HG02884 (cell line): ENCODE data around the gene HSPG2.
"Not testable (repeated sequence)": the region's sequence is repeated elsewhere in the genome, so short reads cannot be mapped to it uniquely, and the experiment has no call there.

Source experiments
- ATAC-seq: cut with Tn5 transposase; IDR thresholded peaks from one replicate; pipeline ENCODE4 v1.9.1; 2021; ENCODE audit warnings: mild to moderate bottlenecking, moderate library complexity; ENCODE audit not compliant: unreplicated experiment

Gene HSPG2

DNA sequence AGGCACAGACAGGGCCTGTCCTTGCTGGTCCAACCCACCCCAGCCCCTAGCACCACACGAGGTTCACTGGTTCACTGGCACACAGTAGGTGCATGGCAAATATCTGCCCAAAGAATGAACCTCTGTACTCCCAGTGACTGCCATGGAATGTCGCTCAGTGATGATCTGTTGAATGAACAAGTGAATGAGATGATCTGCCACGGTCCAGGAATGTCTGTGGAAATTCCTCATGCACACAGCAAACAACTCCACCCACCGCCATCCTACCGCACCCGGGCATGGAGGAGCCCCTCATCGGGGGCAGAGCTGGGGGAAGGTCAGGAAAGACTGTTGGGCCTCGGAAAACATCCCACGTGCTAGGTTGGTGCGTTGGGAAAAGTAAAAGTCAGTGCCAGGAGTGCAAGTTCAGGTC lies 1.7 kb downstream of the HSPG2 start:
- no peak for ATAC-seq

DNA sequence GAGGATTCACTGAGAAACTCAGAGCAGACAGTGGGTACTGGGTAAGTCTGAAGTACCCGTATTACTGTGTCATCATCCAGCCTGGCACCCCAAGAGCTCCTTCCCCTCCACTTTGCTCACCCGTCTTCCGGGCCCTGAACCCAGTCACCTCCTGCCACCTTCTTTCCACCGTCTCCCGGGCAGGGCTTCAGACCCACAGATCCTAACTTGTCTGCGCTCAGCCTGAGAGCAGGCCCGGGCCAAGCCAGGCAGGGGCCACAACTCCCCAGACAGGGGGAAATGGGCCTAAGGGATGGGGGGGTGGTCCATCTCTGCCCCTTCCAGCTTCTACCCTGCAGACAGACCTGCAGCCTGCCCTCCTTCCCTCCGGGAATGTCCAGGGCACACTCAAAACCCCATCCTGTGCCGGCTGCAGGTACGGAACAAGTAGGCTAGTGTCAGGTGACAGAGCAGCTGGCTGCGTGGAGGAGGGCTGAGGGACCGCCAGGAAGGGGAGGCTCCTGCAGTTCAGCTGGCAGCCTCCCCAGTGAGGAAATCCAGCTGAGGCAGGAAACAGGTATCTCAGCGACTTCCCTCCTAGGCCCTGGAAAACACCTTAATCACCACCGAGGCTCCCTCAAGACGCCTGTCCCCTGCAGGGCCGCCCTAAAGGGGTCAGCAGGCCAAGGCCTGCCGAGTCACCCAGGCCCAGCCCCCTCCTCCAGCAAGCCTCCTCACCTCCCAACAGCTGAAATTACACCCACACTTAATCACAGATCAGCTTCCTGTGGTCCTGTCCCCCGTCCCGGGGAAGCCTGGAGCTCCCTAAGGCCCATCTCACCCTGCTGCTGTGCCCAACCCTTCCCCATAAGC lies 3.5 kb downstream of the HSPG2 start:
- no peak for ATAC-seq

DNA sequence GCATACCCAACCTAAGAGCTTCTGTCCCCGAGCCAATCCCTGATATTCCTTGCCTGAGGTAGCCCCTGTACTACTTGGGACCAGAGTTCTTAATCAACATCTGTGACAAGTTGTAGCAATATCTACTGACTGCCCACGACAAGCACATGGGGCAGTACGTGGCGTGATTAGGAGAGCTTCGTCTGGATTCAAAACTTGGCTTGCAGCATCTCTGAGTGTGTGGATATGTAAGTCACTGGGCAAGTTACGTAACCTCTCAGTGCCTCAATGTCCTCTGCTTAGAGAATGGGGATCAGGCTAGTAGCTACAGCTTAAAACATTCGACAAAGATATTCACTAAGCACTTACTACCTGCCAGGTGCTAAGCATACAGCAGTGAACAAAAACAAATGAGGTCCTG lies 5.0 kb downstream of the HSPG2 start:
- no peak for ATAC-seq

DNA sequence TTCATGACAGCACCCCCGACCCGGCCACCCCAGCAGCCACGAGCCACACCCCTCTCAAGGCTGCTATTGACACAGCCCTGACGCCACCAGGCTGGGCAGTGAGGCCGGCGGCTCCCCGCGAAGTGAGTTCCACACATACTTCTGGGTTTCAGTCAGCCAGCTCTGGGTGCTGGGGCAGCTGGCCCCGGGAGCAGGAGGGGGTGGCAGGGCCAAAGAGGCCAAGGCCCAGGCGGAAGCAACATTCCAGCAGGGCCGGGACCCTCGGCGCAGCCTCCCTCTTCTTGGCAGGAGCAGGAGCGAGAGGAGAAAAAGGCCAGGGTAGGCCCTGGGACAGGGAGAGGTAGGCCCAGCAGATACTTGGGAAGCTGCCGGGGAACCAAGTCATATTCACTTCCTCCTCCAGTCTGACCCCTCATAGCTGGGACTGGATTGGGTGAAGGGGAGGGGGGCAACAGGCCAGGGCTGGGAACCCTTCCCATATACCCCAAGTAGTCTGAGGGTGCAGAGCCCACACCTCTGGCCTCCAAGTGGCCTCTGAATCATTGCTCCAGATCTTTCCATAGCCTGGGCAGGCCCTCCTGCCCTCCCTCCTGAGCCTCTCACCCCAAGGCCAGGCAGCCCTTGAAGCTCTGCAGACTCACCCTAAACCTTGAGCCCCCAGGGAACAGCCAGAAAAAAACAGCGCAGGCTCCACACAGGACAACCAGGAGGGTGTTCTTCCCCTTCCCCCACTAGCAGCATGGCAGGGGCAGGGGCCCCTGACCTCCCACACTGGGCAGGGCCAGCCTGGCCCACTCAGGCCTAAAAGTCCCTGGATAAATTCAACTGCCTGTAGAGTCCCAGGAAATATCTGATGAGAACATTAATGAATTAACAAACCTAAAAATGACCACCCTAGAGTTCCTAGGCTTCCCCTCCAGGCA lies 5.7 kb downstream of the HSPG2 start:
- ATAC-seq: no peak

DNA sequence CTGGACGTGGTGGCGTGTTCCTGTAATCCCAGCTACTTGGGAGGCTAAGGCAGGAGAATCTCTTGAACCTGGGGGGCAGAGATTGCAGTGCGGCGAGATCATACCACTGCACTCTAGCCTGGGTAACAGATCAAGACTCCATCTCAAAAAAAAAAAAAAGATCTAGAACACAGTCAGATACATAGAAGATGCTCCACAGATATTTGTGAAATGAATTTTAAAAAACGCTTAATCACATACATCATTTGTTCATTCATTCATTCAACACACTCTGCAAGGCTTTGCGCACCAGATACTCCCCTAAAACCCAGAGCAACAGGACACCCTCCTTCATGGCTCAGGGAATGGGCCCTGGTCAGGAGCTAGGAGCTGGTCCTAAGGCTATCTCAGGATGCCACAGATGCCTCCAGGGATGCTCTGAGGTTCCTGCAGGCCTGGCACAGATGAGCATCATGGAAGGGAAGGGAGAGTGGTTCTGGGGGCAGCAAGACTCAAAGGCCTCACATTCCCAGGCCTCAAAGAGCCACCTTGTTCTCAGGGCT lies 6.4 kb downstream of the HSPG2 start:
- ATAC-seq: no peak

DNA sequence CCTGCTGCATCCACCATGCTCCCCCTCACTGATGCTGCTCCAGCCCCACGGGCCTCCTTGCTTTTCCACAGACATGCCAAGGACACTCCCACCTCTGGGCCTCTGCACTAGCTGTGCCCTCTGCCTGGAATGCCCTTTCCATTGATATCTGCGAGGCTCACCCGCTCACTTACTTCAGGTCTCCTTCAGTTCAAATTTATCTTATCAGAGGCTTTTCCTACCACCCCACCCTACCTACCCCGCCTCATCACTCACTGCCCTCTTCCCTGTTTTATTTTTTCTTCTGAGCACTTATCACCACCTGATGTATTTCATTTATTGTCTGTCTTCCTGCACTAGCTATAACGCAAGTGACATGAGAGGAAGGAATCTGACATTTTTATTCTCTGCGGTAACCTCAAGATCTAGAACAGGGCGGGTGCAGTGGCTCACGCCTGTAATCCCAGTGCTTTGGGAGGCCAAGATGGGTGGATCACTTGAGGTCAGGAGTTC lies 7.0 kb downstream of the HSPG2 start:
- ATAC-seq: no peak

DNA sequence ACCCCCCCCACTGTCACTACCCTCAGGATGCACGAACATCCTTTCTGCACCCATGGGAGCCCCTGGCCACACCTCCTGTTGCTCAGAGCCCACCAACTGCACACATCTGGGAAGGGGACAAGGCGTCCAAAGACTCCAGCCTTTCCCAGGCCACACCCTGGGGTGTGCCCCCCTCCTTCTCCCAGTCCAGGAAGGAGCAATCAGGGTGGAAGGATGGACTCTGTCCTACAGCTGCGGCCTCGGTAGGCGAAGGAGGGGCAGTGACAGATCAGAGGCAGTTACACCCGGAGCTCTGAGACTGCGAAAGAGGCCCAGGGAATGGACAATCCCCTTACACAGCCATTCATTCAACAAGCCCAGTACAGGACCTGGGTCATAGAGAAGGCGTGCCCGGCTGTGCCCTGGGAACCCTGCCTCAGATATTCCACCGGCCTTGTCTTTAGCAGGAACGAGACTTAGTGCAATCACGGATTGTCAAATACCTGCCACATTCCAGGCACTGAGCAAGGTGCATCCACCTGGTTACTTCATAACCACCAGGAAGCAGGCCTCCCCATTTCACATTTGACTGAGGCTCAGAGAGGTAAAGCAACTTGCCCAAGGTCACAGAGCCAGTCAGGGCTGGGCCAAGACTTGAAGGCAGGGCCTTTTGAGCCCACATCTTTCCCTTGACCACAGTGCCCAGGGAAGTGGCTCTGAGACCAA lies 9.4 kb downstream of the HSPG2 start:
- no peak for ATAC-seq

DNA sequence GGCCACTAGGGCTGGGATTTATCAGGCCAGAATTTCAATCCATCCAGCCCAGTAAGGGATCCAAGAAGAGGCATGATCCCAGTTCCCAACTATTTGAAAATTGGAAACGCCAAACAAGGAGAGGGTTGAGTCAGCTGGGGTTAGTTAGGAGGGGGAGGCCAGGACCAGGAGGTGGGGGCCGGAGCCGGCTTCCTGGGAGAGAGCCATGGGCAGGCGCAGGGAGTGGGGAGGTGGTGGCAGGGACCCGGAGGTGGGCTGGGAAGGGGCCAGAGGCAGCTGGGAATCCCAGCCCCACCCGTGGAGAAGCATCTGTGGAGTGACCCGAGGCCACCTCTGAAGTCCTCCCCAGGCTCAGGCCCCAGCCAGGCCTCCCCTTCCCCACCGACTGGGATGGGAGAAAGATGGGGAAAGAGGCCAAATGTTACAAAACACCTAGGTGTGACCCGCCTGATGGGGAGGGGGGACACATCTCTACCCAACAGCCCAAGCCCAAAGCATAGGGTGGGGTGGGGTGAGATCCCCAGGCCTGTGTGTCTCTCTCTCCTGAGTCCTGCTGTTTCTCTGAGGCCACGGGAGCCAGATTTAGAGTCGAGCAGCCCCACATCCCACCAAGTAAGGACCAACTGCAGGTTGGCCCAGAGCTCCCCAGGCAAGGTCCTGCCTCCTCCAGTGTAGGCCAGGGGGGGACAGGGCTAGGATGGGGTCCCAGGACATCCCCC lies 10.1 kb downstream of the HSPG2 start:
- ATAC-seq: no peak

DNA sequence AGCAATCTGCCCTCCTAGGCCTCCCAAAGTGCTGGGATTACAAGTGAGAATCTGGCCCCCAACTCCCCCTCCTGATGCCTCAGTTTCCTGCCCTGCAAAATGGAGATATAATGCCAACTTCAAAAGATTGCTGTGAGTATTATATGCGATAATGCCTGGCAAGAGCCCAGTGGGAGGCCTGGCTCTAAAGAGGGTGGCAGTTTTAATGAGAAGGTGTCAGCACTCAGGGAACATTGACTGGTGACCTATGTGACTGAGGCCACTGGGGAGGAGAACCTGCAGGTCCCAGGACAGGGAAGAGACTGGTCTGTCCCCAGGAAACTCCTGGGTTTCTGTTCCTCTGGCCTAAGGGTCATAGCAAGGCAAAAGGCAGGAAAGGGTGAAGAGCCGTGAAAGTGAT lies 11.0 kb downstream of the HSPG2 start:
- ATAC-seq: no peak

DNA sequence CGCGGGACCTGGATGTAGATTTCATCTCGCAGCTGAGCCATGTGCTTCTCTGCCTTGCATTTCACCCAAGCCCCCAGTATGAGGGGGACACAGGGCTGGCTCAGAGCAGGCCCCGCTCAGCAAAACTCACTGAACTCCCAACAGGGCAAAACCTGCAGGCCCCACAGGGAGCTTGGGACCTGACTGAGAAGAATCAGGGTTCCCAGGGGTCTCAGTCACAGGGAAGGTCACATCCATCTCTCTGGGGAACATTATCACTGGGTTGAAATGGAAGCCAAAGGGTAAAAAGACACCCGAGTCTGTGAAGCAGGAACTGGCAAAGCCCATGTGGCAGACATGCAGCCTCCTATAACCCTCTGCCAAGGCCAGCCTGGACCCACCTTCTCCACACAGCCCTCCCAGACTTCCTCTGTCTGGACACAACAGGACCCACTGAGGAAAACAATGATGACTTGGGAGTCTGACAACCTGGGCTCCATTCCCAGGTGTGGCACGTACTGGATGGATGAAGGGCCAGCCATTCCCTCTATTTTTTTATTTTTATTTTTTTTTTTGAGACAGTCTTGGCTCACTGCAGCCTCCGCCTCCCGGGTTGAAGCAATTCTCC lies 11.7 kb downstream of the HSPG2 start:
- ATAC-seq: no peak

DNA sequence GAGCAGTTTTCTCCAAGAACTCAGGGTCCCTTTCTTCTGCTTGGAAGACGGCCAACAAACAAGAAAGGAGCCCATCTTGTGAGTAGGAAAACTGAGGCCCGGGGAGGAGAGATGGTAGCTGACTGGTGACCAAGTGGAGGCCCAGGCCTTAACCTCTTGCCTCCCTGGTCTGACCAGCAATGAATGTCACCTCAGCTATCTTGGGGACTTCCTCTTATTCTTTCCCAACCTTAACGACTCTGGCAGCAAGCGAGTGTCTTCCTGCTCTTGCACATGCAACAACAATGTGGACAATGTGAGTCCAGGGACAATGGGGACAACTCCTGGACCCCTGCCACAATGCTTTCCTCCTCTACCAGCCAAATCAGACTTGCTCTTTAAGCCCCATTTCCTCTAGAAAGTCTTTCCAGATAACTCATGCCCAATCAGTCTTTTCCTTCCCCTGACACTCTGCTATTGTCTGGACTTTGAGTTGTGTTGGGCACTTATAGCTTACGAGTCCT lies 12.6 kb downstream of the HSPG2 start:
- no peak for ATAC-seq

DNA sequence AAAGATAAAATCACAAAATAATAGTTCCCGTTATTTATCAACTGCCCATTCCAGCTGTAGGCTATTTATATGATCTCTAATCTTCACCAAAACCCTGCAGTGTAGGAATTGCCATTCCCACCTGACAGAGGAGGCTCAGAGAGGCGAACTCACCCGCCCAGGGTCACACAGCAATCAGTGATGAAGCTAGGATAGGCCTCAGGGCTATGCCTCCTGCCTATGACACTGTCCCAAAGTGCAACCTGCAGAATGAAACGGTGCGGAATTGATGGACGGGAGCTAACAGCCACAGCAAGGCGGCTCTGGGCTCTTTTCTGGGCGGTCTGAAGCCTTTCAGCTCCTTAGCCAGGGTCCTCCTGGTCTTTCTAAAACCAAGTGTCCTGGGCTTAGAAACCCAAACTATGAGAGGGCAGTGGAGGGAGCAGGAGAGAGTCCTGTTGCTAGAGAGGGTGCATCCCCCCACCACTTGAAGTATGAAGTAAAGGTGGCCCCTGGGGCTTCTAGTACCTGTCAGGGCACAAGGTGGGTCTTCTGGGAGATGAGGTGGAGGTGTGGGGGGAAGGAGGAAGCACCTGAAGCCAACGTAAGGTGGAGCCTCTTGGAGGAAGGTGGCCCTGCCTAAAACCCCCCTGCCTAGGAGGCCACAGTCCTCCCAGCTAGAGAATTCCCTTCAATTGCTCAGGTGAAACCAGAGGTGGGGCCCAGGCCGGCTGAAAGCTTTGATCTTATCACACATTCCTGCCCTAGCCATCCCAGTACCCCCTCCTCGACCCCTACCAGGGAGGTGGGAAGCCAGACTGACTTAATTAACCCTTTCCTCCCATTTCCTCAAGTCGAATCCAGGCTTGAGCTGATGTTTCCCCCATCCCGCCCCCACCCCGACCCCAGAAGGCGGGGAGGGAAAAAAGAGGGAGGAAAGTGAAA lies 14.8 kb downstream of the HSPG2 start:
- ATAC-seq: no peak

DNA sequence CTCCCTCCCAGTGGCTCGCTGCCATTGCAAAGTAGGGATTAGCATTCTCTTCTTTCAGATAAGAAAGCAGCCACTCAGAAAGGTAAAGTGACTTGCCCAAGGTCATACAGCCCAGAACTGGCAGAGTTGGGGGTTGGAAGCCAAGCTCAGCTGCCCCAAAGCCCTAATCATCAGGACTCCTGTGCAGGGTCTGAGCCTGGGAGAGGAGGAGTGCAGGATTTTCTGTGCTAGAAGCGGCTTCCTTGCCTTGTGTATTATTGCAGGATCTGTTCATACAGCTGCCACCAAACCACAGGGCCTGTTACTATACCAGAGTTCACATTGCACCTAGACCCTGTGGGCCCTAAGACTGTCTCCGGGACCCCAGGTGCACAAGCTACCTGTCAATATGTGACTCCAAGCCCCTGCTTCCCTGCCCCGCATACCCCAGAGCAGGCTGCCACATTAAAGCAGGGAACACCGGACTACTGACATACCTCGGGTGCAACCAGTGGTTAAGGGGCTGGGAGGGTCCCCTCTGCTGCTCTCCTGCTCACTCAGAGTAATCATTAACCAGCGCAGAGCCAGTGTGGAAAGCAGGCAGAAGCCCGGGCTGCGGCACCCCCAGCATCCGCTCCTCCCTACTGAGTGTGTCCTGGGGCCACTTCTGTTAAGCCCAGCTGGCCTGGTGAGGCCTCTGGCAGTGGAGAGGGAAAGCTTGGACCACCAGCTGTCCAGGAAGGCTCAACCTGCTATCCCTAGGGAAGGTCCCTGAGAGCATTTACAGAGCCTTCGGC lies 15.8 kb downstream of the HSPG2 start:
- ATAC-seq: no peak

DNA sequence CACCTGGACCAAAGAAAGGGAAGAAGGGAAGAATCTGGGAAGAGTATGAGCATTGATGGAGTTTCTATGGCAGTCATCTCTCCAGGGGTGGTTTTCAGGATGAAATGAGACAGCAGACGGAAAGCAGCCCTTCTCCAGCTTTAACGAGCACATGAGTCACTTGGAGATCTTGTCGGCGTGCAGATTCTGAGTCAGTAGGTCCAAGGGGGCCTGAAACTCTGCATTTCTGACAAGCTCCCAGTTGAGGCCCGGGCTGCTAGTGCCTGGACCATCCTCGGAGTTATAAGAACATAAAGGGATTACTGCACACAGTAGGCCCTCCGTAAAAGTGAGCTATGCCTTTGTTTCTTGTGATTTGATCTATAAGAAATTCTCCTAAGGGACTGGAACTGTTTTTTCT lies 17.6 kb downstream of the HSPG2 start:
- ATAC-seq: no peak

DNA sequence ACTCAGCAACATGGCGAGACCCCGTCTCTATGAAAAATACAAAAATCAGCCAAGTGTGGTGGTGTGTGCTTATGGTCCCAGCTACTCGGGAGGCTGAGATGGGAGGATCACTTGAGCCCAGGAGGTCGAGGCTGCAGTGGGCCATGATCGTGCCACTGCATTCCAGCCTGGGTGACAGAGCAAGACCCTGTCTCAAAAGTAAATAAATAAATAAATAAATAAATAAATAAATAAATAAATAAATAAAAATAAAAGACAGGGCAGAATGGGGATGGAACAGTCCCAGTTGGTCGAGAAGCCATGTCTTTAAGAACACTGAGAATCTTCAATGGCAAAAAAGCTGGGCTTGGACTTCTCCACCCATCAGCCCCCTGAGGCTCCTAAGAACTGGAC lies 19.9 kb downstream of the HSPG2 start:
- not testable (repeated sequence) for ATAC-seq

DNA sequence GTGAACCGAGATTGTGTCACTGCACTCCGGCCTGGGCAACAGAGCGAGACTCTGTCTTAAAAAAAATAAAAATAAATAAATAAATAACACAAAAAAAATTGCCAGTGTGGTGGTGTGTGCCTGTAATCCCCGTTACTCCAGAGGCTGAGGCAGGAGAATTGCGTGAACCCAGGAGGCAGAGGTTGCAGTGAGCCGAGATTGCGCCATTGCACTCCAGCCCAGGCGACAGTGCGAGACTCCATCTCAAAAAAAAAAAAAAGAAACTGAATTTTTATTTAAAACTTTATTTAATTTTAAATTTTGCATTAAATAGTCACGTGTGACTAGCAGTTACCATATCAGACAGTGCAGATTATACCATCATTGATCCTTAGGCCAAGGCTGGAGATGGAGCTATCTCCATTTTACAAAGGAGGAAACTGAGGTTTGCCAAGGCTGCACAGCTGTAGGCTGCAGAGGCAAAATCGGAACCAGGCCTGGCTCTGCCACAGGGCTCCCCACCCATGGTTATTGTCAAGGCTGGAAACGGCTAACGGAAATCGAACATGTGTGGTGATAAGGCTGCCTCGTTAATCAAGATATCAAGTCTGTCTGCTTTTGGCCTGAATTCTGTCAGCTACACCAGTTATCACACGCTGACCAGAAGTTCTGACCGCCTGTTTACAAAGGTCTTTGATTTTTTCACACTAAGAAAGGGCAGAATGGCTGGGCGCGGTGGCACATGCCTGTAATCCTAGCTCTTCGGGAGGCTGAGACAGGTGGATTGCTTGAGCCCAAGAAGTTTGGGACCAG lies 20.5 kb downstream of the HSPG2 start:
- ATAC-seq: no peak
